Measurements from ENCODE around the gene TMEM143.

Gene TMEM143

DNA sequence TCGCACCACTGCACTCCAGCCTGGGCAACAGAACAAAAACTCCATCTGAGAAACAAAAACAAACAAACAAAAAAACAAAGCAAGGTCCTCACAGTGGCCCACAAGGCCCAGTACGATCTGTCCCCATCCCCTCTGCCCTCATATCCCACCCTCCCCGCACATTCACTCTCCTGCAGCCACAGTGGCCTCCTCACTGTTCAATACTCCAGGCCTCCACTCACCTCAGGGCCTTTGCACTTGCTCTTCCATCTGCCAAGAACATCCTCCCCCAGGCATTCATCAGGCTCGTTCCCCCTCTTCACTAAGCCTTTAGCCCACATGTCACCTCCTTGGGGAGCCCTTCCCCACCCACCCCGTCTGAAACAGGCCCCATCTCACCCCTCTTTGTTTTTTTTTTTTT is 4.6 kb downstream of the TMEM143 start:
- no peak for DNase-seq (ENCODE audit: low read depth, low spot score)

DNA sequence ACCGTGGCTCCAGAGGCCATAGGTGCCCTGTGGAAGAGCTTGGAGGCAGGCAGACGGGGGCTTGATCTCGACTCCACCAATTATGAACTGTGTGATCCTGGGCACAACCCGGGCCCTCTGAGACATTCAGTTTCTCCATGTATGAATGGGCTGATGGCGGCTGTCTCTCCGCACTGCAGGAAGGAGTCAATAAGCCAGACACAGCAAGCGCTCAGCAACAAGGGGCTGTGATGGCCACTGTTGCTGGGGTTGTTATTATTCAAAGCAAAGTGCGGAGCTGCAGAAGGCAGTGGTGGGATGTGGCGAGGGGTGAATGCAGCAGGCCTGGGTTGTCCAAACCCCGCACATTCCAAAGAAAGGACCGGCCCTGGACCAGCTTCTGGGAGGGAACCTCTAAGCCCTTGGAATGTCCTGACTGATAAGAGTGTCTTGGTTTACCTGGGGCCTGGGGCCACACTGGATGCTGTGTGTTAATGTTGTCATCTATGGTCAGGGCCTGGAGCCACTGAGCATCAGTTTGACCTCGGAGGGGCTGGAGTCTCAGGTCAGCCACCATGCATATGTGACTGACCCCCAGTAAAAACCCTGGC is 8.3 kb downstream of the TMEM143 start:
- peak; percentile 90 for DNase-seq (ENCODE audit: low read depth, low spot score)

DNA sequence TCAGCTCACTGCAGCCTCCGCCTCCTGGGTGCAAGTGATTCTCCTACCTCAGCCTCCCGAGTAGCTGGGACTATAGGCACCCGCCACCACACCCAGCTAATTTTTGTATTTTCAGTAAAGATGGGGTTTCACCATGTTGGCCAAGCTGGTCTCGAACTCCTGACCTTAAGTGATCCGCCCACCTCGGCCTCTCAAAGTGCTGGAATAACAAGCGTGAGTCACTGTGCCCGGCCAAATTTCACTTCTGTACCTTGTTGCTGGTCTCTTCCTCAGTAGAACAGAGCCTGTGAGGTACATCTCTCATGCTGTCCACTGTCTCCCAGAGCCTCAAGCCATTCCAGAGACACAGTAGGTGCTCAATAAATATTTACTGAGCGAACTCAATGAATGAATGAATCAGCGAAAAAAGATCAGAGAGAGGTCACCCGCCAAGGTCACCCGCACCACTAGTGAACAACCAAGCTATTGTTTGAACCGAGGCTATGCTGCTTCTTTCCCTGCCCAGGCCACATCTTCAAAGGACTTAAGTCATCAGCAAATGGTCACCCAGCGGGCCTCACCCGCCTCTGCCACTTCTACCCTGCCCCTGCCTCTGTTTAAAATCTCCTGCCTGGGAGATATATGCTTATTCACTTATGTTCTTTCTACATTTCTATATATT is 9.3 kb downstream of the TMEM143 start:
- peak; percentile 84 for DNase-seq (ENCODE audit: low read depth, low spot score)

DNA sequence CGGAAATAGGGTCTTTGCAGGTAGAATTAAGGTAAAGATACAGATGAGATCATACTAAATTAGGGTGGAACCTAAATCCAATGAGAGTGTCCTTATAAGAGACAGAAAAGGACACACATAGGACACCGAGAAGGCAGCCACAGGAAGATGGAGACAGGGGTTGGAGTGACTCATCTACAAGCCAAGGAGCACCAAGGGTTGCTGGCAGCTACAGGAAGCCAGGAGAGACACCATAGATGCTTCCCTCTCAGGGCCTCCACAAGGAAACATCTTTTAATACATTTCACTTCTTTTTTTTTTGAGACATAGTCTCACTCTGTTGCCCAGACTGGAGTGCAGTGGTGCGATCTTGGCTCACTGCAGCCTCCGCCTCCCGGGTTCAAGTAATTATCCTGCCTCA is 10.1 kb downstream of the TMEM143 start:
- DNase-seq (ENCODE audit: low read depth, low spot score), result no peak

DNA sequence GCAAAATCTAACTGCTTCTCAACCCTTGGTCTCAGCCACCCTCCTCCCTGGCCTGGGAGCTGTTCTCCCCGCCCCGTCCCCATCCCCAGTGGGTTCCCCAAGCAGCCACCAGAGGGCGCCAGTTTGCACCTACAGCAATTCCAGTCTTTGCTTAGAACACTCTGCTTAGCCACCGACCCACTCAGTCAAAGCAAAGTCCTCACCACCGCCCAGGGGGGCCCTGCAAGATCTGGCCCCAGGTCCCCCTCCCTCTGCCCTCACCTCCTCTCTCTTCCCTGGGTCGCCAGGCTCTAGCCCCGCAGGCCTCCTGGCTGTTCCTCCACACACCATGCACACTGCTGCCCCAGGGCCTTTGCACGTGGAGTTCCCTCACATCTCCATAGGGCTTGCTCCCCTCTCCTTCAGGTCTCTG is 12.4 kb downstream of the TMEM143 start:
- peak; percentile 85 for DNase-seq (ENCODE audit: low read depth, low spot score)

DNA sequence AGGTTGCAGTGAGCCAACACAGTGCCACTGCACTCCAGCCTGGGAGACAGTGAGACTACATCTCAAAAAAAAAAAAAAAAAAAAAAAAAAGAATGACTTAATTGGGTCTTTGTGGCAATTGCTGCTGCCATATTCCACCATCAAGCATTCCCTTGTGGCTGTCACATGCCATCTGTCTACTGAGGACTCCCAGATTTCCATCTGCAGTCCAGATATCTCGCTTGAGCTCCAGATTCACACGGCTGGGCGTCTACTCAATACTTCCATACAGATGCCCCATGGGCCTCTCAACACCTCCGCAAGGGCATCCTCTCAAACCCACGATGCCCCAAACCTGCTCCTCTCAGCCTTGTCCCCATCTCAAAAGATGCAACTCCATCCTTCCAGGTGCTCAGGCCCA is 12.9 kb downstream of the TMEM143 start:
- no peak for DNase-seq (ENCODE audit: low read depth, low spot score)

DNA sequence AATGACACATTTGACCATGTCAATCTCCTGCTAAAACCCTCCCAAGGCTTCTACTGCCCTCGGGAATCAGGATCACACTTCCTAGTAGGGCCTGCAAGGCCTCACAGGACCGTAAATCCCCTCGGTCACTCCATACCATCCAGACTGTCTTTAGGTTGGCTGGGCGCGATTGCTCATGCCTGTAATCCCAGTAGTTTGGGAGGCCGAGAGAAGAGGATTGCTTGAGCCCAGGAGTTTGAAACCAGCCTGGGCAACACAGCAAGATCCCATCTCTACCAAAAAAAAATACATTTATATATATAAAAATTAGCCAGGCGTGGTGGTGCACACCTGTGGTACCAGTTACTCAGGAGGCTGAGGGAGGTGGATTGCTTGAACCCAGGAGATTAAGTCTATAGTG is 15.0 kb downstream of the TMEM143 start:
- no peak for DNase-seq (ENCODE audit: low read depth, low spot score)

DNA sequence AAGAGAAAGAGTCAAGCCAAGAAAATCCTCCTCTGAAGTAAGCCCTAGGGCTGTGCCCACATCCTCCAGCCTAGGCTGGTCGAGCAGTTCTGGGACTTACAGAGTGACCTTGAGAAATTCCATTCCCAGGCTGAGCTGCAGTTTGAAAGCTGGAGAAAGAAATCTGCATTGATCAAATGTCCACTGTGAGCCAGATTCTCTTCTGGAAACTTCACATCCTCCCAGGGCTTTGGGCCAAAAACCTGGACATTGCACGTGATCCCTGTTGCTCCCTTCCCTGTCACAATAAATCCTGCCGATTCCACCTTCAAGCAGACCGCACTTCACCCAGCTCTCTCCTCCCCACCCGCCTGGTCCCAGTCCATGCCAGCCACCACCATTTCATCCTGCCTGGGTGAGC is 15.7 kb downstream of the TMEM143 start:
- DNase-seq (ENCODE audit: low read depth, low spot score), result no peak

DNA sequence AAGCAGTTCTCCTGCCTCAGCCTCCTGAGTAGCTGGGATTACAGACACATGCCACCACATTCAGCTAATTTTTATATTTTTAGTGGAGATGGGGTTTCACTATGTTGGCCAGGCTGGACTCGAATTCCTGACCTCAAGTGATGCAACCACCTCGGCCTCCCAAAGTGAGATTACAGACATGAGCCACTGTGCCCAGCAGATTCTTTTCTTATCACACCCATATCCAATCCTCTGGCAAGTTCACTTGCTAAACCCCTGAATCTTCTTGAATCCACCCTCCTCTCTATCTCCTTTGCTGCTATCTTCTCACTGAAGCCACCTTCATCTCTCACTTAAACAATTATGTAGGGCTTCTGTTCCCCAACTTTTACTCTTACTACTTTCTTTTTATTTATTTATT is 17.5 kb downstream of the TMEM143 start:
- DNase-seq (ENCODE audit: low read depth, low spot score), result no peak

DNA sequence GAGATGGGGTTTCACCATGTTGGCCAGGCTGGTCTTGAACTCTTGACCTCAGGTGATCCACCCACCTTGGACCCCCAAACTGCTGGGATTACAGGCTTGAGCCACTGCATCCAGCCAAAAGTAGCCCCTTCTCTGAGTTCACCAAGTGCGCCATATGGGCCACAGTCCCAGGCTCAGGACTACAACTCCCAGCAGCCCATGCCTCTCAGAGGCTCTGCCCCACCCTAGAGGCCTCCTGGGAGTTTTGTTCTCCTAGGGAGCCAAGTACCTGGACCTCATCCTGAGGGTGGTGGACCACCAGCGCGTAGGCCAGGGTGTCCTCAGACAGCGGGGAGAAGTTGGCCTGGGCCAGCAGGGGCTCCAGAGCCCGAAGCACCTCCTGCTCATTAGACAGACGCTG is 18.8 kb downstream of the TMEM143 start:
- no peak for DNase-seq (ENCODE audit: low read depth, low spot score)

DNA sequence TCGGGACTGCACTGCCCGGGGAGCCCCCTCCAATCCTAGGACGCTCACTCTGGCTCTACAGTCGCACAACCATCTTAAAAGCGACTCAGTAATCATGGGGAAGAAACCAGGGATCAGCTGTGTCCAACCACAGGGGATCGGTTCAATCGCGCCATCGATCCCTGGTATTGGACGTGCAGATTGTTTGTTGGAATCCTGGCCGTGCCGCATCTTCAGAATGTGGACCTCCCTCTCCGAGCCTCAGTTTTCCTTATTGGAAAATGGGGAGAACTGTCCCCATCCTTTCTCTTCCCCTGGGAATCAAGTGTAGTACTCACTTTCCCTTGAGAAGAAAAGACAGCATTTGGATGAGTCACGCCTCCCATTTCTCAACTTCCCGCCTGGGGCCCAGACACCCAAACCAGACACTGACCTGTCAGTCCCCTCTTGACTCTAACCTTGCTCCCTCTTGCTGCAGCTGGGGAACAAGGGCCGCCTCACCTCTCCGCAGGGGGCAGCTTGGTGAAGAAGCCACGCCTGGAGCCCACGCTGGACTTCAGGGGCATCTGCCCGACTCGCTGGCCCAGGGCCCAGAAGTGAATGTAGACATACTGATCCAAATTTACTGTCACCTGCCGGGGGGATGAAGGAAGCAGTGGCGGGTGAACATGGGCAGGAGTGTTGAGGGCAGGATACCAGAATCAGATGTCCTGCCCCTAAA is 20.7 kb downstream of the TMEM143 start:
- no peak for DNase-seq (ENCODE audit: low read depth, low spot score)

DNA sequence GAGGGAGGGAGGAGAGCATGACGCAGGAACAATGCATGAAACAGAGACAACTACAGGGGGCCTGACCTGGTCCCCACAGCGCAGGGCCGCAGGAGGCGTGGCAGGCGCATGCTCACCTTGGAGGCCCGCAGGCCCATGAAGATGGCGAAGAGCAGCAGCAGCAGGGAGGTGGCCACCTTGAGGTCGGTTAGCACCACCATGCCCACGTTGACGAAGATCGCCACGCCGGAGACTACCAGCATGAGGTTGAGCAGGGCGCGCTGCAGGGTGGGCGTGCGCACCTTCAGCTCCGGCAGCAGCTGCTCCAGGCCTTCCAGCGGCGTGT is 21.4 kb downstream of the TMEM143 start:
- no peak for DNase-seq (ENCODE audit: low read depth, low spot score)

DNA sequence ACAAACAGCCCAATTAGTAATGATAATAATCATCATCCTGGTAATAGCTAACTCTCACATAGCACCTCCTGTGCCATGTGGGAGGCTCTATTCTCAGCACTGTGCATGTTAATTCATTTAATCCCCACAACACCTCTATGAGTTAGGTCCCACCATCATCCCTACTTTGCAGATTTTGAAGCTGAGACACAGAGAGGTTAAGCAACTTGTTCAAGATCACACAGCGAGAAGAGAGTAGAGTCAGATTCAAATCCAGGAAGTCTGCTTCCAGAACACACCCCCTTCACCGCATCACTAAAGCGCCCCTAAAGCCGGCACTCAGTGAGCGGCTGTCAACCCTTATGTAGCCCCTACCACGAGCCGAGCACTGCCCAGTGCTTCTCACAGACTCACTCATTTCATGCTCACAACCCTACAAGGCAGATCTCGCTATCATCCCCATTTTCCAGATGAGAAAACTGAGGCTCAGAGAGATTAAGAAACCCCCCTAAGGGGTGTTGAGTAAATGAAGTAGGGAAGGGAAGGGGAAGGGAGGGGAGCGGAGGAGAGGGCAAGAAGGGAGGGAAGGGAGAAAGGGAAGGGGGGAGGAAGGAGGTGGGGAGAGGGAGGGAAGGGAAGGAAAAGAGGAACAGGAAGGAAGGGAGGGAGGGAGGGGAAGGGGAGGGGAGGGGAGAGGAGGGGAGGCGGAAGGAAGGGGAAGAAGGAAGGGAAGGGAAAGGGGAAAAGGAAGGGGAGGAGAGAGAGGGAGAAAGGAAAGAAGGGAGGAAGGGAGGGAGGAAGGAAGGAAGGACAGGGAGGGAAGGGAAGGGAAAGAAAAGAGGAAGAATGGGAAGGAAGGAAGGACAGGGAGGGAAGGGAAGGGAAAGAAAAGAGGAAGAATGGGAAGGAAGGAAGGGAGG is 22.0 kb downstream of the TMEM143 start:
- no peak for DNase-seq (ENCODE audit: low read depth, low spot score)

DNA sequence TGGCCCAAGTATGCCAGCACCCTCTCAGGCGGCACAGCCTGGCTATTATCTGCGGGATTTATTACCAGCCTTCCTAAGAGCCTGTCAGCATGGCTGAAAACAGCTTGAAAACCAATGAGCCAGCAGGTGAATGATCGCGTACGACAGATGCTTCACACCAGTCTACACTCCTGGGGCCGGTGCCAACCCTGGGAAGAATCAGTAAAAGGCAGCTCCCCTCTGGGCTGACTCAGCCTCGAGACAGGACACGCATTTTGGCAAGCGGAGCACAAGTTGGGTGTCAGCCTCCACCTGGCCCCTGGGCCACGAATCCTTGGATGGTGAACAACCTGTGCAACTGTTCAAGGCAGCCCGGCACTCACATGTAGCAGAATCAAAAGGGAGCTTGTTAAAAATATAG is 22.7 kb downstream of the TMEM143 start:
- DNase-seq (ENCODE audit: low read depth, low spot score), result no peak

DNA sequence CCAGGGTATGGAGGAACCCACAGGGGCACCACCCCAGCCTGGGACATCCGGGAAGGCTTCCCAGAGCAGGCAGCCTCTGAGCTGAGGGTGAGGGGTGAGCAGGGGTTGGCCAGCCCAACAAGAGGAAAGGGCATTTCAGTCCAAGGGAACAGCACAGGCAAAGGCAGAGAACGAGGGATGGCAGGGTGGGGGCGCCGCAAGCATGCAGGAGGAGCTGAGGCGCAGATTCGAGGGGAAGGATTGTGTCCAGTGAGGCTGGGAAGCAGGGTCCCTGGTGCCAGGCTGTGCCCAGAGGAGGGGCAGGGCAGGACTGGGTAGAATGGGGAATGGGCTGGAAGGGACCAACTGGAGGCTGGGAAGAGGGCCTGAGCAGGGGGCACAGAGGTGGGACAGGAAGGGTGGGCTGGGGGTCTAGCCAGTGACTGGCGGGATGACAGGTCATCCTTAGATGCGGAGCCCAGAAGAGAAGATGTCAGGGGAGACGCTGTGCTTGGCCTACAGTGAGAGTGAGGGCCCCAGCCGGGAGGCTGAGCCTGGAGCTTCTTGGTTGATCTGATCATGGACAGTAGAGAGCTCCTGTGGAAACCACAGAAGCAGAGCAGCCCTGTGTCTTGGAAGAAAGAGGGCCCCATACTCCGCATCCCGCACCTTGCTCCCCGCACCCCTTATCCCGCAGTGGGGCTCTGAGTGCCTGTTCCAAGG is 24.8 kb downstream of the TMEM143 start:
- DNase-seq (ENCODE audit: low read depth, low spot score), result no peak

DNA sequence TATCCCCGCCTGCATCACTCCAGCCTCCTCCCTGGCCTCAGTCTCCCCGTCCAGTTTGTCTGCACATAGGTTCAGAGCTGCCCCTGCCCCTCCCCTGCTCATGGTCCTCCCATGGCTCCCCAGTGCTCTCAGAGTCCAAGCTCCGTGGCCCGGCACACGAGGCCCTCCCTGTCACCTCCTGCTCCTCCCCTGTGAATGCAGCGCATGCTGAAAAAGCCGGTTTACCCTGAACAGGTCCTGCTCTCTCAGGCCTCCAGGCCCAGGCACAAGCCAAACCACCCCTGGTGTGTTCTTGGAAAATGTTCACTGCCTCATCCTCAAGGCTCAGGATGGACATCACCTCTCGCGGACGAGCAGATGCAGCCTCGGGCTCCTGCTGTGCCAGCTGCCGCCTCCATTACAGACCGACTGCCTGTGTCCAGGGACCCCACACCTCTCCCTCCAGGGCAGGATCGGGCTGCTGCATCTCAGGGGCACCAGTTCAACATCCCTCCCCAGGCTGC is 25.4 kb downstream of the TMEM143 start:
- DNase-seq (ENCODE audit: low read depth, low spot score), result no peak

DNA sequence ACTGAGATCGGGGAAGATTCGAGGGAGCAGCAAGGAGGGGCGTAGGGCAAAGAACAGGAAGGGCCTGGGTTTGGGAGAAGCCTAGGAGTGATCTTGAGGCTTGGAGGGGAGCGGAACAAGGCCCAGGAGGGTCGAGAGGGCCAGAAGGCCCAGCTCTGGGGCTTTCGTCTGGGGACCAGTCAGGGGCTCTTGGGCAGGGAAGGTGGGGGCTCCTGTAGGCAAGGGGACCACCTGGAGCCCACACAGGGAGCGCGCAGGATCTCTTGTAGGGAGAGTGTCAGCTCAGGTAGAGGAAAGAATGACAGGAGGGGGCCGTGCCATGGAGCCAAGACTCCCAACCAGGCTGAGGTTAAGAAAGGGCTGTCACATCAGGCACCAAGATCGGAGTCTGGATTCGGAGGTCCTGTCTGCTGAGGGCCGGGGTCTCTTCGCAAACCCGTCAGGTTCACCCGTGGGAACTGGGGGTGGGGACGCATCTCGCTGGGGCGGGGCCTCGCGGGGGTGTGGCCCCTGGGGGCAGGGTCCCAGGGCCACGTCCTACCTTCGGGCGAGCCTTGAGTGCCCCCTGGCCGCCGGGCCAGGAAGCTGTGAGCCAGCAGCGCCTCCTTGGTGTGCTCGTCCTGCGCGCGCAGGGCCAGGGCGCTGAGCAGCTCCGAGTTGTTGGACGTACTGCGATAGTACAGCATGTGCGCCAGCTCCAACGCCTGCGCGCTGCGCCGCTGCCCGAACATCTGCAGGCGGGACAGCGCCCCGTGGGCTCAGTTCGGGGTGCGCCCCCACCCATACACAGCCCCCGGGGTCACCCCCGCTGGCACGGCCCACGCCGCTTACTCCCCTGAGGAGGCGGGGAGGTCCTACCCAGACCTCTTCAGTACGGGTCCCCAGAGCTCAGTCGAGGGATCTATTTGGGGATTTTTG is 30.0 kb downstream of the TMEM143 start:
- DNase-seq (ENCODE audit: low read depth, low spot score), result peak; percentile 91

DNA sequence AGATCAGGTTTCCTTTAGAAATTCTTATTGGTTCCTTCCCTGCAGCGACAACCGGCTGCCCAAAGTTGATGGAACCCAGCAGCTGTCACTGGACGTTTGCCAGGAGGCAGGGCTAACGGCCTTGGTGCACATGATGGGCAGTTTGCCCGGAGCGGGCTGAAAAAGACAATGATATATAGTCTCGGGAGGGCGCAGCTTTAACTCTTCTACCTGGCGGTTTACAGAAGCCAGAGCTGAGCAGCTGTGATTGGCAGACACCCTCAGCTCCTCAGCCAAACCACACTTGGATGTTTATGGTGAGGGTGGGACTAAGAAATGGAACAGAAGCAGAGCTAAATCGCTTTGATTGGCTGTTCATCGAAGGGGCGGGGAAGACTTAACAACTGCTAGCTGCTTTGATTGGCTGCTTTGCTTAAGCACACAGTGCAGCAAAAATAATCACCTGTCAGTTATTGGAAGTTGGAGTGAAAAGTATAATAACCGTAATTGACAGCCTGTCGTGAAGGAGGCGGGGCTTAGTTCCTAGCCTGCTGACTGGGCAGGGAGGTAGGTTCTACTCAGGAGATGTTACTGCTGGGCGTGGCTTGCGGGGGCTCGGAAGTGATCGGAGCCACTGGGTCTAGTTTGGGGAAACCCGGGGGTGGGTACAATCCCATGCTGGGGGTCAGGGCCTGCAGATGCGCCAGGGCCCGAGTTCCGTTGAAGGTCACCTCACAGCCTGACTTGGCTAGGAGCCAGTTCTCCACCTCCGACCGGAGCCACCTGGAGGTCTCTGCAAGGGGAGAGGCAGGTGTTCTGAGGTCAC is 30.9 kb downstream of the TMEM143 start:
- peak; percentile 96 for DNase-seq (ENCODE audit: low read depth, low spot score)

DNA sequence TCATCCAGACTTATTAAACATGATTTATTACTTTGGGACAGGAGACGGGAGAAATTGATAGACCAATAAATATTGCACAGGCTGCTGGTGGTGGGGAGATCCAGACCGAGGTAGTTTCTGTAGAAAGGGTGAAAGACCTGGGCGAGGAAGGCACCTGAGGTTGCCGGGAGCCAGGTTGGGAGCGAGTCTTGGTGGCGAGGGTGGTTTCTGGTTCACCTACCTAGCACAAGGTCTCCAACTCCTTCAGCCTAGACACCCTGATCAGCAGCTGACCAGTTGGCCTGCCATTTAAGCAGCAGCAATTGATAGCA is 31.4 kb downstream of the TMEM143 start:
- DNase-seq (ENCODE audit: low read depth, low spot score), result no peak

All from ELF-1 (cell line).